ENCODE measurements around the gene EPN2. TPM values are rescaled to one million over a fixed set of nuclear protein-coding genes. Genes with fewer than 3 reads are reported as not detected.
"Not testable (repeated sequence)": the region's sequence is repeated elsewhere in the genome, so short reads cannot be mapped to it uniquely, and the experiment has no call there.

EPN2 gene
- total and polyA plus RNA-seq, 2 experiments from 2014 or later, result 34.0 to 149 TPM

- DNase-seq (ENCODE audit: low spot score); H3K9me2 ChIP-seq (ENCODE audit: insufficient read depth); H3F3A ChIP-seq (replicated peaks; ENCODE audit: low read depth); H3K27me3 Mint-ChIP-seq (ENCODE audit: insufficient read depth, low read depth, poor library complexity); H3K27ac Mint-ChIP-seq; H3K27ac ChIP-seq (ENCODE audit: low read depth); H3K27me3 ChIP-seq (ENCODE audit: insufficient read depth); H4K20me1 ChIP-seq (replicated peaks; ENCODE audit: insufficient read depth); H3K4me3 Mint-ChIP-seq; H3K79me2 ChIP-seq (replicated peaks; ENCODE audit: insufficient read depth); H2AFZ ChIP-seq; H3K9me3 Mint-ChIP-seq; H3K4me2 ChIP-seq; H3K36me3 Mint-ChIP-seq (ENCODE audit: low read depth); H3K4me3 ChIP-seq; H3K36me3 ChIP-seq (ENCODE audit: insufficient read depth); H3K4me1 ChIP-seq (ENCODE audit: insufficient read depth); H3K4me1 Mint-ChIP-seq: not testable (repeated sequence)
- ATAC-seq, result peak; percentile 96
These were observed 40.6 kb upstream of the EPN2 start for GRCh38 chr17:19196382-19197204.

GRCh38 chr17:19202448-19202847 lies 34.7 kb upstream of the EPN2 start:
- H3K4me2 ChIP-seq; H3K27me3 ChIP-seq (ENCODE audit: insufficient read depth); H3K4me3 Mint-ChIP-seq; H3K36me3 Mint-ChIP-seq (ENCODE audit: low read depth); H3K36me3 ChIP-seq (ENCODE audit: insufficient read depth); H3F3A ChIP-seq (replicated peaks; ENCODE audit: low read depth); H2AFZ ChIP-seq; H3K4me1 ChIP-seq (ENCODE audit: insufficient read depth); H3K79me2 ChIP-seq (replicated peaks; ENCODE audit: insufficient read depth); H3K9me3 Mint-ChIP-seq; DNase-seq (ENCODE audit: low spot score); H3K9me2 ChIP-seq (ENCODE audit: insufficient read depth); H3K27ac Mint-ChIP-seq; H3K4me3 ChIP-seq; H3K4me1 Mint-ChIP-seq; H3K27me3 Mint-ChIP-seq (ENCODE audit: insufficient read depth, low read depth, poor library complexity); H4K20me1 ChIP-seq (replicated peaks; ENCODE audit: insufficient read depth); H3K27ac ChIP-seq (ENCODE audit: low read depth): not testable (repeated sequence)
- peak; percentile 100 for ATAC-seq

DNA sequence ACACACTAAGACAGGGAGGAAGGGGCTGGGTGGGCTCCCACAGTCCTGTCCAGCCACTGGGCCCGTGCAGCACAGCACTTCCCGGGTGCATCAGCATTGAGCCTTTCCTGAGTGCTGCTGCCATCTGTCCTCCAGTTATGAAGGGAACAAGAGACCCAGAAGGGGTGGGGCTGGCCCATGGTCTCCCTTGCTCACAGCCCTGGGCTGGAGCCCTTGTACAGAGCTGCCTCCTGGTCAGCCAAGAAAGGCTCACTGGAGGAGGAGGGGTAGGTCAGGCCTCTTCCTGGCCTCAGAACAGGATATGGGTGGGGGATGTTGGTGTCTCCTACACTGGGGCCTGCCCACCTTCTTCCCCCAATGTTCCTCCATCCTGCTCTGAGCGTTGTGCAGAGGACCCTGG lies 33.7 kb upstream of the EPN2 start:
- not testable (repeated sequence) for H3K9me3 Mint-ChIP-seq; H3K36me3 Mint-ChIP-seq (ENCODE audit: low read depth); ATAC-seq

GRCh38 chr17:19215074-19215860 lies 21.9 kb upstream of the EPN2 start:
- ATAC-seq, result peak; percentile 88
- H2AFZ ChIP-seq; H3K9me2 ChIP-seq (ENCODE audit: insufficient read depth); H3K27me3 Mint-ChIP-seq (ENCODE audit: insufficient read depth, low read depth, poor library complexity); H3K4me1 Mint-ChIP-seq; H3K4me2 ChIP-seq; H3K4me3 Mint-ChIP-seq; H3F3A ChIP-seq (replicated peaks; ENCODE audit: low read depth); H3K4me1 ChIP-seq (ENCODE audit: insufficient read depth); H4K20me1 ChIP-seq (replicated peaks; ENCODE audit: insufficient read depth); DNase-seq (ENCODE audit: low spot score); H3K36me3 ChIP-seq (ENCODE audit: insufficient read depth); H3K27ac Mint-ChIP-seq; H3K9me3 Mint-ChIP-seq; H3K27ac ChIP-seq (ENCODE audit: low read depth); H3K4me3 ChIP-seq; H3K27me3 ChIP-seq (ENCODE audit: insufficient read depth); H3K36me3 Mint-ChIP-seq (ENCODE audit: low read depth); H3K79me2 ChIP-seq (replicated peaks; ENCODE audit: insufficient read depth): not testable (repeated sequence)

More for the DNA sequence above, 33.7 kb upstream of the EPN2 start:
- not testable (repeated sequence) for H3K79me2 ChIP-seq (replicated peaks; ENCODE audit: insufficient read depth); H3F3A ChIP-seq (replicated peaks; ENCODE audit: low read depth); H4K20me1 ChIP-seq (replicated peaks; ENCODE audit: insufficient read depth); H3K4me3 Mint-ChIP-seq; H3K27ac ChIP-seq (ENCODE audit: low read depth); H3K4me3 ChIP-seq; H2AFZ ChIP-seq; H3K27me3 Mint-ChIP-seq (ENCODE audit: insufficient read depth, low read depth, poor library complexity); H3K9me2 ChIP-seq (ENCODE audit: insufficient read depth); H3K4me2 ChIP-seq; H3K27ac Mint-ChIP-seq; H3K4me1 Mint-ChIP-seq; H3K36me3 ChIP-seq (ENCODE audit: insufficient read depth); DNase-seq (ENCODE audit: low spot score); H3K4me1 ChIP-seq (ENCODE audit: insufficient read depth); H3K27me3 ChIP-seq (ENCODE audit: insufficient read depth)

GRCh38 chr17:19216148-19216926 lies 20.8 kb upstream of the EPN2 start:
- not testable (repeated sequence) for H3K27ac ChIP-seq (ENCODE audit: low read depth); H2AFZ ChIP-seq; H3K4me3 ChIP-seq; H3K27ac Mint-ChIP-seq; H3K36me3 Mint-ChIP-seq (ENCODE audit: low read depth); H3K27me3 Mint-ChIP-seq (ENCODE audit: insufficient read depth, low read depth, poor library complexity); H3K4me1 Mint-ChIP-seq; H4K20me1 ChIP-seq (replicated peaks; ENCODE audit: insufficient read depth); H3K9me2 ChIP-seq (ENCODE audit: insufficient read depth); DNase-seq (ENCODE audit: low spot score); H3K79me2 ChIP-seq (replicated peaks; ENCODE audit: insufficient read depth); H3K27me3 ChIP-seq (ENCODE audit: insufficient read depth); H3K4me1 ChIP-seq (ENCODE audit: insufficient read depth); H3K4me3 Mint-ChIP-seq; H3K4me2 ChIP-seq; H3K36me3 ChIP-seq (ENCODE audit: insufficient read depth); H3F3A ChIP-seq (replicated peaks; ENCODE audit: low read depth); H3K9me3 Mint-ChIP-seq
- ATAC-seq, result peak; percentile 8

DNA sequence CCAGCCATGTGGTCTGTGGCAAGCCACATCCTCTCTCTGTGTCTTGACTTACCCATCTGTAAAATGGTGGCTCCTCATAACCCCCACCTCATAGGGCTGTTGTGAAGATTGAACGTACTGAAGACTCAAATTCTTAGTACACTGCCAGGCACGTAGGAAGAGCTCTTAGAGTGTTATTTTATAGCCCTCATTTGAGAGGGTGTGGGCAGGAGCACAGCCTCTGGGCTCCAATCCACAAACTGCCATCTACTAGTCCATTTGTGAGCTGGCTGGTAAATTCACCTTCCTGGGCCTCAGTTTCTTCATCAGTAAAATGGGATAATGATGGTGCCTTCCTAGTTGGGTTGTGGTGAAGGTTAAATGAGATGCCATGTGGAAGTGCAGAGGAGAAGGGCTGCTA lies 18.3 kb upstream of the EPN2 start:
- H3K4me3 Mint-ChIP-seq; H3K36me3 ChIP-seq (ENCODE audit: insufficient read depth); H3K36me3 Mint-ChIP-seq (ENCODE audit: low read depth); H3K27ac Mint-ChIP-seq; H3K9me3 Mint-ChIP-seq; H3K27me3 Mint-ChIP-seq (ENCODE audit: insufficient read depth, low read depth, poor library complexity); H3K4me1 Mint-ChIP-seq; H3K4me1 ChIP-seq (ENCODE audit: insufficient read depth); H3K27ac ChIP-seq (ENCODE audit: low read depth); DNase-seq (ENCODE audit: low spot score); ATAC-seq; H3K4me2 ChIP-seq; H3K4me3 ChIP-seq; H4K20me1 ChIP-seq (replicated peaks; ENCODE audit: insufficient read depth); H3K27me3 ChIP-seq (ENCODE audit: insufficient read depth); H3K79me2 ChIP-seq (replicated peaks; ENCODE audit: insufficient read depth); H2AFZ ChIP-seq; H3F3A ChIP-seq (replicated peaks; ENCODE audit: low read depth); H3K9me2 ChIP-seq (ENCODE audit: insufficient read depth): not testable (repeated sequence)
